Measurements from ENCODE around the gene CENPN.

GRCh38 chr16:80968386-80969113 is 38.5 kb upstream of the CENPN start:
- TF ChIP-seq, protein P1, sequence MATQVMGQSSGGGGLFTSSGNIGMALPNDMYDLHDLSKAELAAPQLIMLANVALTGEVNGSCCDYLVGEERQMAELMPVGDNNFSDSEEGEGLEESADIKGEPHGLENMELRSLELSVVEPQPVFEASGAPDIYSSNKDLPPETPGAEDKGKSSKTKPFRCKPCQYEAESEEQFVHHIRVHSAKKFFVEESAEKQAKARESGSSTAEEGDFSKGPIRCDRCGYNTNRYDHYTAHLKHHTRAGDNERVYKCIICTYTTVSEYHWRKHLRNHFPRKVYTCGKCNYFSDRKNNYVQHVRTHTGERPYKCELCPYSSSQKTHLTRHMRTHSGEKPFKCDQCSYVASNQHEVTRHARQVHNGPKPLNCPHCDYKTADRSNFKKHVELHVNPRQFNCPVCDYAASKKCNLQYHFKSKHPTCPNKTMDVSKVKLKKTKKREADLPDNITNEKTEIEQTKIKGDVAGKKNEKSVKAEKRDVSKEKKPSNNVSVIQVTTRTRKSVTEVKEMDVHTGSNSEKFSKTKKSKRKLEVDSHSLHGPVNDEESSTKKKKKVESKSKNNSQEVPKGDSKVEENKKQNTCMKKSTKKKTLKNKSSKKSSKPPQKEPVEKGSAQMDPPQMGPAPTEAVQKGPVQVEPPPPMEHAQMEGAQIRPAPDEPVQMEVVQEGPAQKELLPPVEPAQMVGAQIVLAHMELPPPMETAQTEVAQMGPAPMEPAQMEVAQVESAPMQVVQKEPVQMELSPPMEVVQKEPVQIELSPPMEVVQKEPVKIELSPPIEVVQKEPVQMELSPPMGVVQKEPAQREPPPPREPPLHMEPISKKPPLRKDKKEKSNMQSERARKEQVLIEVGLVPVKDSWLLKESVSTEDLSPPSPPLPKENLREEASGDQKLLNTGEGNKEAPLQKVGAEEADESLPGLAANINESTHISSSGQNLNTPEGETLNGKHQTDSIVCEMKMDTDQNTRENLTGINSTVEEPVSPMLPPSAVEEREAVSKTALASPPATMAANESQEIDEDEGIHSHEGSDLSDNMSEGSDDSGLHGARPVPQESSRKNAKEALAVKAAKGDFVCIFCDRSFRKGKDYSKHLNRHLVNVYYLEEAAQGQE (IDR thresholded peaks at IDR 0.05; ENCODE audit: insufficient read depth in 1 of 2, low read depth in 2 of 2, low read length in 2 of 2) = no peak
- TF ChIP-seq POLR2AphosphoS5 (IDR thresholded peaks at IDR 0.05; ENCODE audit: low read depth, low read length) = no peak
- no peak for TF ChIP-seq TAF1 (IDR thresholded peaks at IDR 0.05; ENCODE audit: borderline replicate concordance, insufficient read depth, low read length)

Measured in PFSK-1 (cell line).